GM13977 (cell line): ENCODE measurements around the gene CHST11.
A peak's percentile ranks its signal among the peaks of the same experiment; 100 is the strongest.

Source experiments
- DNase-seq: peaks from one replicate; pipeline ENCODE4 v3.0.0; 2012; ENCODE audit warnings: low spot score
- in situ Hi-C: fragments of 300-500 bp; cut with MboI; formaldehyde crosslinking; loops from one replicate; pipeline ENCODE4 v1.12.0; 2022; ENCODE audit warnings: low sequenced_read_pairs, low pct_unique_long_range_greater_than_20kb, mixed read lengths, inconsistent platforms; ENCODE audit not compliant: unreplicated experiment
- TF ChIP-seq, protein P1 (sequence below): IDR thresholded peaks from 2 replicates; pipeline ENCODE4 v1.5.1; 2012; ENCODE audit warnings: mild to moderate bottlenecking, control low read depth; ENCODE audit not compliant: insufficient read depth; ENCODE audit errors: extremely low read depth, missing control alignments

Gene CHST11

DNA sequence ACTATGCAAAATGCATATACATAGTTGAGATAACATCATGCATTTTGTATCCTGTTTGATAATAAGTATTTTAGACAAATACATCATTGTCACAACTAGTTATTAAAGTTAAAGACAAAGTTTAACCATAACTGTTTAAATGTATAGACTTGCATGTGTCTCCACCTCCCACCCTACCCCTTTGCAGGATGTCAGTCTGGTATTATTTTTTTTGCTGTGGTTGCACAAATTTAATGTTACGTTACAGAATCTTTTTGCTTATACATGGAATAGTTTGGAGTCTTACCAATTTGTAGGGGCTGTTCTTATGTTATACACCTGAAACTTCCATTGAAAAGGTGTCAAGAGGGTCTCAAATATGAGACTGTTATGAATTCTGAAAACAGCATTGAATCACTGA lies 5.6 kb downstream of the CHST11 start:
- no peak for DNase-seq
- in situ Hi-C loops = no loop called here
- TF ChIP-seq, protein P1, sequence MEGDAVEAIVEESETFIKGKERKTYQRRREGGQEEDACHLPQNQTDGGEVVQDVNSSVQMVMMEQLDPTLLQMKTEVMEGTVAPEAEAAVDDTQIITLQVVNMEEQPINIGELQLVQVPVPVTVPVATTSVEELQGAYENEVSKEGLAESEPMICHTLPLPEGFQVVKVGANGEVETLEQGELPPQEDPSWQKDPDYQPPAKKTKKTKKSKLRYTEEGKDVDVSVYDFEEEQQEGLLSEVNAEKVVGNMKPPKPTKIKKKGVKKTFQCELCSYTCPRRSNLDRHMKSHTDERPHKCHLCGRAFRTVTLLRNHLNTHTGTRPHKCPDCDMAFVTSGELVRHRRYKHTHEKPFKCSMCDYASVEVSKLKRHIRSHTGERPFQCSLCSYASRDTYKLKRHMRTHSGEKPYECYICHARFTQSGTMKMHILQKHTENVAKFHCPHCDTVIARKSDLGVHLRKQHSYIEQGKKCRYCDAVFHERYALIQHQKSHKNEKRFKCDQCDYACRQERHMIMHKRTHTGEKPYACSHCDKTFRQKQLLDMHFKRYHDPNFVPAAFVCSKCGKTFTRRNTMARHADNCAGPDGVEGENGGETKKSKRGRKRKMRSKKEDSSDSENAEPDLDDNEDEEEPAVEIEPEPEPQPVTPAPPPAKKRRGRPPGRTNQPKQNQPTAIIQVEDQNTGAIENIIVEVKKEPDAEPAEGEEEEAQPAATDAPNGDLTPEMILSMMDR = no peak

GRCh38 chr12:104462931-104463339 lies 6.2 kb downstream of the CHST11 start:
- TF ChIP-seq, protein P1 = no peak
- in situ Hi-C loops = no loop called here
- DNase-seq = peak; percentile 54

DNA sequence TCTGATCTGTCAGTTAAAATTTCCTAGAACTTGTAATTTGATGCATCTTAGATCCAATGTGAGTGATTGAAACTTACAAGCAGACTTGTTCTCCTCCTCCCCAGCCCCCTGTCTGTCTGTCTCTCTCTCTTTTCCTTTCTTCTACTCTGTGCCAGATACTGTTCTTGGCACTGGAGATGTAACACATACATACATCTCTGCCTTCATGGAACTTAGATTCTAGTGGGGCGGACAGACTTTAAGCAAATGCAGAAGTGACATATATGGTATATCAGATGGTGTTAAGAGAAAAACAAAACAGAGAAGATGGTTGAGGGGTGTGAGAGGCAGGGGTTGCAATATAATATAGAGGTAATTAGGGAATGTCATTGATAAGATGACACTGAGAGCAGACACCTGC lies 6.6 kb downstream of the CHST11 start:
- TF ChIP-seq, protein P1 = no peak
- in situ Hi-C loops = no loop called here
- no peak for DNase-seq

- TF ChIP-seq, protein P1 = no peak
- DNase-seq = no peak
- in situ Hi-C loops = no loop called here
Measured at GRCh38 chr12:104464899-104465298, 8.2 kb downstream of the CHST11 start.

DNA sequence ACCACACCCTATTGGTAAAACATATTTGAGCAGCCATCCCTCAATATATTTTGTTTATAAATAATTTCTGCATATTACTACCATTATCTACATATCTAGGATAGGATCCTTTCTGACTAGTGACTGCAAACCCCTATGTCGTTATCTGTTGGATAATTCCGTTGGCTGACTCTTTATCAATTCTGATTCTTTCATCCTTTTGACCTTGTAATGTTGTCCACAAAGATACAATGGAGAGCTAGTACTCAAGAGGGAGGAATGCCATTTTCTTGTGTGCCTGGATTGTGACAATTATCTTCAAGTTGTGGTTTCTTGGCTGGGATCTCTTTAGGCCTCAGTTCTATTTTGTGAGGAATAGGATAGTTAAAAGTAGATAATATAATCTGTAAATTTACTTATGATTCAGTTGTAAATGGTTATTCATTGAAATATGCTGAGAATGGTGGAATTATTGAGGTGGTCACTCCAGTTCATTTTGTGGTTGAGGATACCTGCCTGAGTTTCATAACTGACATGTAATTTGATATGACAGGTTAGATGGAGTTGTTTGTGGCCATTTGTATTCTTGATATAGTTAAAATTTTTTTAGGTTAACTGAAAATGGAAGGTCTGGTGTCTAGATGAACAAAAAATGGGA lies 10.1 kb downstream of the CHST11 start:
- DNase-seq = no peak
- TF ChIP-seq, protein P1 = no peak
- in situ Hi-C loops = no loop called here

GRCh38 chr12:104467346-104467837 lies 10.6 kb downstream of the CHST11 start:
- in situ Hi-C loops = no loop called here
- DNase-seq = no peak
- TF ChIP-seq, protein P1 = no peak

DNA sequence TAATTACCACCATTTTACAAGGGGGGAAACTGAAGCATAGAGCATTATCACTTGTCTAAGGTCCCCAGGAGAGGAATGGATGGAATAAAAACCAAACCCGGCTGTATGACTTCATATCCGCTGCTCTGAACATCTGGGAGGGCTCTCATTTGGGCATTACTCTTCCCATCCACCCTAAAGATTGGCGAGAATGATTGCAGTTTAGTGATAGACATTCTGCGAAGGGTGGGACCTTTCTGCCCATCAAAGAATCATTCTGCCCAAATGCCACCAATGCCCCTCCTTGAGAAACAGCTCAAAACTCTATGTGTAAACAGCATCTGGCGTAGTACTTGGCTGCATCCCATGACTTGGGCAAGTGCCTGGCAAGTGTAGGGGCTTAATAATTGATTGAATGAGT lies 11.6 kb downstream of the CHST11 start:
- TF ChIP-seq, protein P1 = no peak
- in situ Hi-C loops = no loop called here
- no peak for DNase-seq
